A549 (cell line): ENCODE data around the gene PRKCD. TPM values are rescaled to one million over a fixed set of nuclear protein-coding genes. Genes with fewer than 3 reads are reported as not detected.

Experiments used
- ATAC-seq, 2 experiments: fragments of 200-7000 bp in 1 of 2; fragments of >200 bp in 1 of 2; cut with Nextera tagmentation in 1 of 2; cut with Tn5 transposase in 1 of 2; 3 replicates each; pipeline versions ENCODE4 v1.8.0 to v1.9.1; 2018 to 2020; ENCODE audit warnings: mild to moderate bottlenecking in 1 of 2, moderate library complexity in 1 of 2
- CTCF ChIA-PET: fragments of 300-600 bp; sonication (Branson Sonifier 250); formaldehyde crosslinking; extraction: SDS; loops from one replicate; lab custom pipeline; 2021; ENCODE audit warnings: antibody characterized with exemption, inconsistent platforms; lab: Yijun Ruan, JAX
- POLR2A ChIA-PET: fragments of 350-600 bp; formaldehyde crosslinking; extraction: SDS; loops from one replicate; lab custom pipeline; 2021; ENCODE audit warnings: antibody characterized with exemption, inconsistent platforms; lab: Yijun Ruan, JAX
- DNase-seq, 2 experiments: peaks; one replicate each; pipeline versions ENCODE4 v3.0.0 to v3.0.0-alpha.2; 2011 to 2016; ENCODE audit warnings: low read depth in 1 of 2, low spot score in 1 of 2
- FAIRE-seq: peaks from 2 replicates; lab custom pipeline; 2011; peaks lifted over from hg19 to GRCh38; lab: Jason Lieb, UNC
- H3K27ac ChIP-seq, 2 experiments: fragments of >200 bp; sonication (Bioruptor Twin); formaldehyde crosslinking; 3 replicates each; pipeline ENCODE4 v1.5.1; 2016 to 2017
- H3K4me1 ChIP-seq: fragments of >200 bp; sonication (Bioruptor Twin); formaldehyde crosslinking; 3 replicates; pipeline ENCODE4 v1.6.1; 2016
- H3K4me2 ChIP-seq: fragments of >200 bp; sonication (Bioruptor Twin); formaldehyde crosslinking; 3 replicates; pipeline ENCODE4 v1.6.1; 2016
- H3K4me3 ChIP-seq: fragments of >200 bp; sonication (Bioruptor Twin); formaldehyde crosslinking; 3 replicates; pipeline ENCODE4 v1.5.1; 2016
- H3K9me3 ChIP-seq: fragments of >200 bp; sonication (Bioruptor Twin); formaldehyde crosslinking; 3 replicates; pipeline ENCODE4 v1.6.1; 2016
- ATOH8 ChIP-seq: fragments of 250-450 bp; sonication (Bioruptor Pico); IDR thresholded peaks from 2 replicates; pipeline ENCODE4 v1.5.0; 2020; ENCODE audit warnings: low read depth, mild to moderate bottlenecking, moderate library complexity
- FOSB ChIP-seq: fragments of 250-450 bp; sonication (Bioruptor Pico); IDR thresholded peaks from 2 replicates; pipeline ENCODE4 v1.5.0; 2020; ENCODE audit warnings: mild to moderate bottlenecking, moderate library complexity
- FOSL2 ChIP-seq, 2 experiments: fragments of 450-650 bp in 1 of 2; fragments of >200 bp in 1 of 2; sonication (Bioruptor Twin) in 1 of 2; formaldehyde crosslinking; IDR thresholded peaks; 2 replicates each; pipeline versions ENCODE4 v1.5.0 to v1.6.1; 2016 to 2020; ENCODE audit warnings: mild to moderate bottlenecking in 1 of 2, moderate library complexity in 1 of 2
- FOXS1 ChIP-seq: fragments of 250-450 bp; sonication (Bioruptor Pico); IDR thresholded peaks from 2 replicates; pipeline ENCODE4 v1.5.0; 2020; ENCODE audit warnings: mild to moderate bottlenecking, moderate library complexity
- GATA3 ChIP-seq: IDR thresholded peaks from 2 replicates; pipeline ENCODE4 v1.6.1; 2012; ENCODE audit warnings: borderline replicate concordance
- HDAC2 ChIP-seq: fragments of 200-600 bp; sonication (generic); IDR thresholded peaks from 2 replicates; pipeline ENCODE4 v1.6.1; 2016
- HES2 ChIP-seq: fragments of >200 bp; sonication (Bioruptor Twin); formaldehyde crosslinking; IDR thresholded peaks from 2 replicates; pipeline ENCODE4 v1.6.1; 2016
- HMGXB4 ChIP-seq: fragments of 250-450 bp; sonication (Bioruptor Pico); IDR thresholded peaks from 2 replicates; pipeline ENCODE4 v1.5.0; 2021; ENCODE audit warnings: mild to moderate bottlenecking, moderate library complexity, borderline replicate concordance
- HOXA7 ChIP-seq: fragments of 250-450 bp; sonication (Bioruptor Pico); IDR thresholded peaks from 2 replicates; pipeline ENCODE4 v1.5.0; 2020; ENCODE audit warnings: mild to moderate bottlenecking, moderate library complexity
- HOXB13 ChIP-seq: fragments of 250-450 bp; sonication (Bioruptor Pico); IDR thresholded peaks from 2 replicates; pipeline ENCODE4 v1.5.0; 2020; ENCODE audit warnings: low read depth, mild to moderate bottlenecking, moderate library complexity
- KDM1A ChIP-seq: fragments of 200-600 bp; sonication (generic); IDR thresholded peaks from 2 replicates; pipeline ENCODE4 v1.6.1; 2016; ENCODE audit warnings: low read depth, mild to moderate bottlenecking
- MAFK ChIP-seq: fragments of 450-650 bp; IDR thresholded peaks from 2 replicates; pipeline ENCODE4 v1.6.1; 2014; ENCODE audit not compliant: partially characterized antibody
- MAZ ChIP-seq: fragments of 150-350 bp; IDR thresholded peaks from 2 replicates; pipeline ENCODE4 v1.6.1; 2014; ENCODE audit warnings: antibody characterized with exemption, low read depth, low read length, borderline replicate concordance
- MYC ChIP-seq: IDR thresholded peaks from 2 replicates; pipeline ENCODE4 v1.6.1; 2012; ENCODE audit warnings: mild to moderate bottlenecking, inconsistent platforms, low read length, improper control_type of control experiment, borderline replicate concordance
- NPAS2 ChIP-seq: fragments of 250-450 bp; sonication (Bioruptor Pico); IDR thresholded peaks from 2 replicates; pipeline ENCODE4 v1.8.0; 2022; ENCODE audit warnings: mild to moderate bottlenecking, moderate library complexity, borderline replicate concordance
- NR3C1 ChIP-seq: fragments of >200 bp; sonication (Bioruptor Twin); formaldehyde crosslinking; IDR thresholded peaks from 3 replicates; pipeline ENCODE4 v1.6.1; 2017
- POLR2A ChIP-seq: IDR thresholded peaks from 2 replicates; pipeline ENCODE4 v1.6.1; 2012; ENCODE audit warnings: mild to moderate bottlenecking, low read length
- RAD21 ChIP-seq, 2 experiments: fragments of >200 bp in 1 of 2; sonication (Bioruptor Twin) in 1 of 2; formaldehyde crosslinking in 1 of 2; IDR thresholded peaks in 1 of 2; conservative IDR thresholded peaks in 1 of 2; 2 replicates in 1 of 2; 3 replicates in 1 of 2; pipeline ENCODE4 v1.6.1; 2012 to 2018; ENCODE audit warnings: inconsistent platforms in 1 of 2
- RCOR1 ChIP-seq: fragments of 150-350 bp; IDR thresholded peaks from 2 replicates; pipeline ENCODE4 v1.6.1; 2014; ENCODE audit warnings: antibody characterized with exemption, low read length, low read depth
- RNF2 ChIP-seq: fragments of 200-600 bp; sonication (generic); IDR thresholded peaks from 2 replicates; pipeline ENCODE4 v1.6.1; 2016; ENCODE audit warnings: low read depth, mild to moderate bottlenecking, antibody characterized with exemption, moderate library complexity, borderline replicate concordance
- TFCP2L1 ChIP-seq: fragments of 250-450 bp; sonication (Bioruptor Pico); IDR thresholded peaks from 2 replicates; pipeline ENCODE4 v1.5.0; 2021; ENCODE audit warnings: mild to moderate bottlenecking
- TP53 ChIP-seq: fragments of 250-450 bp; sonication (Bioruptor Pico); IDR thresholded peaks from 2 replicates; pipeline ENCODE4 v1.5.0; 2021; ENCODE audit warnings: mild to moderate bottlenecking, moderate library complexity
- USF2 ChIP-seq: fragments of 450-650 bp; IDR thresholded peaks from 2 replicates; pipeline ENCODE4 v1.6.1; 2014; ENCODE audit warnings: antibody characterized with exemption
- ZC3H11A ChIP-seq: fragments of 450-650 bp; IDR thresholded peaks from 2 replicates; pipeline ENCODE4 v1.6.1; 2014; ENCODE audit warnings: antibody characterized with exemption, mild to moderate bottlenecking
- WGBS: methylation state at CpG from one replicate; pipeline ENCODE4 v1.1.6; 2017; ENCODE audit errors: missing lambda C conversion rate; 5-methylcytosine and 5-hydroxymethylcytosine counted together
- polyA plus RNA-seq, 4 experiments: library from polyadenylated mRNA; depleted of rRNA in 3 of 4; stranded (reverse); fragments of >200 nt; fragmentation: RNase III in 1 of 4; extraction: RNeasy Plus Mini Kit Qiagen cat#74134 plus additional on column Dnase treatment in 1 of 4; gene quantifications; 2 replicates in 3 of 4; 3 replicates in 1 of 4; pipeline ENCODE4 v1.2.3, GENCODE V29; 2011 to 2017

PRKCD gene
- polyA plus RNA-seq, 2 of the 4 experiments (the other 2 are of a cell fraction), result 10.1 to 18.3 TPM

- DNase-seq (no peak), ATAC-seq (no peak)
- Histone ChIP-seq H3K4me2 (no peak overlapping the region), H3K27ac (peak overlapping the region; percentile 100; a peak in 5 of 6 replicates)
- 100% methylated on average over 1 of the region's 5 CpGs for WGBS
- CTCF ChIA-PET, result interaction anchor here (0.8 to 7.7 kb wide), 4 partner anchors 9 to 69 kb away, joined by 3 to 69 read pairs (median 5); no protein-coding TSS in a partner anchor
- TF ChIP-seq MAZ (no peak), FOXS1 (CRISPR knock-in tag) (no peak), HES2 (no peak), MAFK (no peak), FOSL2 (IDR thresholded peaks at IDR 0.05) (no peak), FOSL2 (CRISPR knock-in tag; IDR thresholded peaks at IDR 0.05) (no peak), USF2 (no peak), KDM1A (no peak), FOSB (CRISPR knock-in tag) (no peak), ZC3H11A (no peak), TP53 (CRISPR knock-in tag) (no peak), HDAC2 (no peak), RNF2 (no peak), TFCP2L1 (CRISPR knock-in tag) (no peak), NR3C1 (no peak), MYC (no peak), HMGXB4 (CRISPR knock-in tag) (no peak)
- TF ChIP-seq, all 56 proteins: peak for 0
- FAIRE-seq, result no peak
- POLR2A ChIA-PET, result no interaction called here
- H3K4me1 ChIP-seq, result peaks cover 98% of the 10 kb centered on the region
- no peak overlapping the region for H3K4me3 ChIP-seq
- H3K9me3 ChIP-seq, result no peaks in the 10 kb centered on the region
Observed at GRCh38 chr3:53230789-53231188, 69.8 kb downstream of the PRKCD start.

- DNase-seq (no peak), ATAC-seq (peak in 1 of 2 experiments; percentile 11; a peak in 2 of 6 replicates), FAIRE-seq (no peak)
- ChIA-PET POLR2A (interaction anchor here (0.6 kb wide), 1 partner anchor 118 kb away, joined by 3 read pairs; no protein-coding TSS in a partner anchor), CTCF (interaction anchor here (0.6 to 7.7 kb wide), 6 partner anchors 10 to 102 kb away, joined by 3 to 69 read pairs (median 4); no protein-coding TSS in a partner anchor)
- Histone ChIP-seq H3K27ac (peak overlapping the region; percentile 100), H3K9me3 (no peaks in the 10 kb centered on the region), H3K4me3 (no peak overlapping the region), H3K4me2 (peak overlapping the region; percentile 21; the same call in 1 of the 3 replicates), H3K4me1 (peaks cover 98% of the 10 kb centered on the region)
- 83% methylated on average over 6 of the region's 13 CpGs for WGBS
- no peak for TF ChIP-seq ATOH8 (CRISPR knock-in tag)
- TF ChIP-seq RAD21 (conservative IDR thresholded peaks at IDR 0.05 in 1 of 2, IDR thresholded peaks at IDR 0.05 in 1 of 2), result 0 out of 5 replicates have a peak, but pooled peaks of 1 of the 2 experiments have one; percentile 21
- no peak for TF ChIP-seq RCOR1
- TF ChIP-seq NPAS2 (CRISPR knock-in tag), result no peak
- TF ChIP-seq RNF2, result no peak
- TF ChIP-seq HOXB13 (CRISPR knock-in tag), result no peak
- TF ChIP-seq GATA3, result no peak
- TF ChIP-seq HOXA7, result no peak; the same call in 1 of the 2 replicates
- no peak for TF ChIP-seq POLR2A
Observed at GRCh38 chr3:53231532-53232511, 70.8 kb downstream of the PRKCD start.
